Neural progenitor cell (in vitro differentiated cells): ENCODE data around the gene RWDD3.

Experiments
- CTCF ChIP-seq: fragments of 200-600 bp; sonication (generic); IDR thresholded peaks from 2 replicates; pipeline ENCODE4 v1.5.1; 2017; ENCODE audit warnings: antibody characterized with exemption, mild to moderate bottlenecking
- EZH2 ChIP-seq: fragments of 200-600 bp; sonication (generic); IDR thresholded peaks from 2 replicates; pipeline ENCODE4 v1.6.1; 2017; ENCODE audit warnings: antibody characterized with exemption, mild to moderate bottlenecking, moderate library complexity
- EZH2phosphoT487 ChIP-seq: fragments of 200-600 bp; sonication (generic); IDR thresholded peaks from 2 replicates; pipeline ENCODE4 v1.6.1; 2017; ENCODE audit warnings: antibody characterized with exemption

- TF ChIP-seq CTCF: no peak
- TF ChIP-seq EZH2: no peak
- TF ChIP-seq EZH2phosphoT487: no peak
Observed at GRCh38 chr1:95216292-95216990, 17.6 kb upstream of the RWDD3 start.
